HEK293T (cell line): ENCODE data around the gene SLC25A13.

Source experiments
- CTCF ChIA-PET: fragments of 350-600 bp; formaldehyde crosslinking; extraction: SDS; loops from one replicate; lab custom pipeline; 2021; ENCODE audit warnings: antibody characterized with exemption, inconsistent platforms; lab: Yijun Ruan, JAX
- POLR2A ChIA-PET: fragments of 350-600 bp; formaldehyde crosslinking; extraction: SDS; loops from one replicate; lab custom pipeline; 2020; ENCODE audit warnings: antibody characterized with exemption, inconsistent platforms; lab: Yijun Ruan, JAX
- DNase-seq: peaks from one replicate; pipeline ENCODE4 v3.0.0; 2012; ENCODE audit warnings: mixed read lengths; ENCODE audit errors: extremely low spot score
- ARNT ChIP-seq: fragments of 450-650 bp; IDR thresholded peaks from 2 replicates; pipeline ENCODE4 v1.6.1; 2017; ENCODE audit warnings: mild to moderate bottlenecking
- BHLHE40 ChIP-seq: fragments of 450-650 bp; IDR thresholded peaks from 2 replicates; pipeline ENCODE4 v1.6.1; 2016; ENCODE audit warnings: mild to moderate bottlenecking, moderate library complexity, borderline replicate concordance
- CTBP1 ChIP-seq: fragments of 450-650 bp; IDR thresholded peaks from 2 replicates; pipeline ENCODE4 v1.6.1; 2016; ENCODE audit warnings: borderline replicate concordance
- ELF4 ChIP-seq: fragments of 450-650 bp; IDR thresholded peaks from 2 replicates; pipeline ENCODE4 v1.6.1; 2017; ENCODE audit warnings: antibody characterized with exemption
- FOXA1 ChIP-seq: fragments of 450-650 bp; IDR thresholded peaks from 2 replicates; pipeline ENCODE4 v1.6.1; 2016; ENCODE audit warnings: mild to moderate bottlenecking
- FOXK2 ChIP-seq: fragments of 450-650 bp; IDR thresholded peaks from 2 replicates; pipeline ENCODE4 v1.6.1; 2016; ENCODE audit warnings: mild to moderate bottlenecking
- FOXM1 ChIP-seq: fragments of 450-650 bp; IDR thresholded peaks from 2 replicates; pipeline ENCODE4 v1.6.1; 2017; ENCODE audit warnings: mild to moderate bottlenecking, borderline replicate concordance
- HDGF ChIP-seq: fragments of 450-650 bp; IDR thresholded peaks from 2 replicates; pipeline ENCODE4 v1.6.1; 2017; ENCODE audit warnings: antibody characterized with exemption, borderline replicate concordance
- L3MBTL2 ChIP-seq: fragments of 450-650 bp; conservative IDR thresholded peaks from 2 replicates; pipeline ENCODE4 v1.6.1; 2016; ENCODE audit warnings: mild to moderate bottlenecking
- LEF1 ChIP-seq: fragments of 450-650 bp; IDR thresholded peaks from 2 replicates; pipeline ENCODE4 v1.6.1; 2017; ENCODE audit warnings: mild to moderate bottlenecking, borderline replicate concordance
- NFRKB ChIP-seq: fragments of 450-650 bp; IDR thresholded peaks from 2 replicates; pipeline ENCODE4 v1.6.1; 2016; ENCODE audit warnings: mild to moderate bottlenecking, moderate library complexity
- SP1 ChIP-seq: fragments of 450-650 bp; IDR thresholded peaks from 2 replicates; pipeline ENCODE4 v1.6.1; 2017
- SUZ12 ChIP-seq: fragments of 450-650 bp; IDR thresholded peaks from 2 replicates; pipeline ENCODE4 v1.6.1; 2016; ENCODE audit warnings: mild to moderate bottlenecking
- TARDBP ChIP-seq: fragments of 450-650 bp; IDR thresholded peaks from 2 replicates; pipeline ENCODE4 v1.6.1; 2016
- ZNF384 ChIP-seq: fragments of 450-650 bp; IDR thresholded peaks from 2 replicates; pipeline ENCODE4 v1.6.1; 2016
- TF ChIP-seq, protein P1 (sequence below): fragments of 450-650 bp; IDR thresholded peaks from 2 replicates; pipeline ENCODE4 v1.6.1; 2016

Gene SLC25A13

DNA sequence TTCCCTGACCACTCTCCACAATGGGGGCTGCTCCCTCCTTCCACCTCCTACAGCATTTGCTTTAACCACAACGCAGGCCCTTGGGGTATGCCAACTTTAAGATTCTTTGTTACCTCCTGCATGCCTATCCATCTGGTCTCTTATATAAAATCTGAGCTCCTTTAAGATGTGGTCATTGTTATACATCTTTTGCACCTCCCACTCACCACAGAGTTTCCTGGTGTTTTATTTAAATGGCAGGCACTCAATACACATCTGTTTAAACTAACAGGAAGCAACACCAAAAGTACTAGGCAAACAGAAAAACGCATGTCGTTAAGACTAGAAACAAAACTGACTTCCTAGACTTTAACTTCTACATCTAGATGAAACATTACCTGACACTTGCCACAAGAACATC is 36.3 kb downstream of the SLC25A13 start:
- no peak for TF ChIP-seq ARNT
- no peak for TF ChIP-seq LEF1
- TF ChIP-seq SP1: no peak
- TF ChIP-seq FOXA1: no peak
- TF ChIP-seq BHLHE40: no peak
- TF ChIP-seq, protein P1, sequence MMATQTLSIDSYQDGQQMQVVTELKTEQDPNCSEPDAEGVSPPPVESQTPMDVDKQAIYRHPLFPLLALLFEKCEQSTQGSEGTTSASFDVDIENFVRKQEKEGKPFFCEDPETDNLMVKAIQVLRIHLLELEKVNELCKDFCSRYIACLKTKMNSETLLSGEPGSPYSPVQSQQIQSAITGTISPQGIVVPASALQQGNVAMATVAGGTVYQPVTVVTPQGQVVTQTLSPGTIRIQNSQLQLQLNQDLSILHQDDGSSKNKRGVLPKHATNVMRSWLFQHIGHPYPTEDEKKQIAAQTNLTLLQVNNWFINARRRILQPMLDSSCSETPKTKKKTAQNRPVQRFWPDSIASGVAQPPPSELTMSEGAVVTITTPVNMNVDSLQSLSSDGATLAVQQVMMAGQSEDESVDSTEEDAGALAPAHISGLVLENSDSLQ: no peak
- TF ChIP-seq L3MBTL2: no peak
- CTCF ChIA-PET: no interaction called here
- DNase-seq: no peak
- POLR2A ChIA-PET: no interaction called here

DNA sequence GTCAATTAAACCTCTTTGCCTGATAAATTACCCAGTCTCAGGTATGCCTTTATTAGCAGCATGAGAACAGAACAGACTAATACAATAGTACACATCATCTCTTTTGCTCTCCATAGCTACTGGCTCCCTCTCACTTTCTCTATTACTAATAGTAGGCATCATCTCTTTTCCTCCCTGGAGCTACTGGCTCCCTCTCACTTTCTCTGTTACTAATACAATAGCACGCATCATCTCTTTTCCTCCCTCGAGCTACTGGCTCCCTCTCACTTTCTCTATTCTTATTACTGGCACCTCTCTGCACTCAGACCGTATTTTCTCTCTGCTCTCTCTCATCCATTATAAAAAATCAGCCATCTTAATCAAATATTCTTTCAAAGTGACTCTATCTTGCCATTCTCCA is 37.1 kb downstream of the SLC25A13 start:
- CTCF ChIA-PET: no interaction called here
- POLR2A ChIA-PET: no interaction called here
- TF ChIP-seq HDGF (no peak), ARNT (no peak), TARDBP (no peak), BHLHE40 (no peak), FOXM1 (no peak), ZNF384 (no peak), FOXK2 (no peak), FOXA1 (no peak), ELF4 (no peak), L3MBTL2 (no peak), LEF1 (no peak), SUZ12 (no peak), CTBP1 (no peak)
- TF ChIP-seq, protein P1: no peak
- no peak for DNase-seq

DNA sequence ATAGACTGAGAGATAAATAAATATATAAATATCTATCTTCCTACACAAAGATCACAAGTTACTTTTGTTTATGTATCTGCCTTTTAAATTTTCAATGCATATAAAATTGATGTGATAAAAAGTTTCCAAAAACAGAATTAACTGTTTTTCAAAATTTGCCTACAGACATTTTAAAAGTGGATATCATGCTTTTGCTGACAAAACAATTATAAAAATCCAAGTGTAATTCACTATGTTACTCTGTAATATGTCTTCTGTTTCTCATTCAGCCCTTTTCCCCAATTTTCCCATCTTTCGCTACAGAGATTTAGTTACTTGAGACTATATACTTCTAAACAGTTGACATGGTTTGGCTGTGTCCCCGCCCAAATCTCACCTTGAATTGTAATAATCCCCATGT is 37.7 kb downstream of the SLC25A13 start:
- no peak for TF ChIP-seq CTBP1
- no peak for TF ChIP-seq SUZ12
- TF ChIP-seq L3MBTL2: no peak
- TF ChIP-seq FOXK2: no peak
- TF ChIP-seq BHLHE40: no peak
- no peak for TF ChIP-seq HDGF
- TF ChIP-seq ELF4: no peak
- POLR2A ChIA-PET: no interaction called here
- CTCF ChIA-PET: no interaction called here
- DNase-seq: no peak

DNA sequence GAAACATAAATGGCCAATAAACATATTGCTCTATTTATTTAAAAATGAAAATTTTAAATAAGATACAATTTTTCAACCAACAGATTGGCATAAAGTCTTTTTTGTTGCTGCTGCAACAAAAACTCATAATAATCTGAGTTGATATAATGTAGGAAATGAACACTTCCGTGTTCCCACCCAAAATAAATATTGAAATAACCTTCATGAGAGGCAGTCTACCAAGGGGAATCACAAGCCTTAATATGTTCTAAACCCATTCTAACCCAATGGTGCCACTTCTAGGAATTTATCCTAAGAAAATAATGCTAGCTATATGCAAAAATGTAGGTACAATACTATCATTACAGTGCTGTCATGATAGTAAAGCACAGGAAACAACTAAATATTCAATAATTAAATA is 39.1 kb downstream of the SLC25A13 start:
- CTCF ChIA-PET: no interaction called here
- TF ChIP-seq L3MBTL2: no peak
- no peak for TF ChIP-seq SP1
- TF ChIP-seq LEF1: no peak
- TF ChIP-seq ZNF384: no peak
- TF ChIP-seq NFRKB: no peak
- TF ChIP-seq TARDBP: no peak
- TF ChIP-seq HDGF: no peak
- TF ChIP-seq, protein P1: no peak
- TF ChIP-seq BHLHE40: no peak
- TF ChIP-seq FOXK2: no peak
- TF ChIP-seq ELF4: no peak
- no peak for TF ChIP-seq SUZ12
- TF ChIP-seq FOXA1: no peak
- POLR2A ChIA-PET: no interaction called here
- no peak for DNase-seq

DNA sequence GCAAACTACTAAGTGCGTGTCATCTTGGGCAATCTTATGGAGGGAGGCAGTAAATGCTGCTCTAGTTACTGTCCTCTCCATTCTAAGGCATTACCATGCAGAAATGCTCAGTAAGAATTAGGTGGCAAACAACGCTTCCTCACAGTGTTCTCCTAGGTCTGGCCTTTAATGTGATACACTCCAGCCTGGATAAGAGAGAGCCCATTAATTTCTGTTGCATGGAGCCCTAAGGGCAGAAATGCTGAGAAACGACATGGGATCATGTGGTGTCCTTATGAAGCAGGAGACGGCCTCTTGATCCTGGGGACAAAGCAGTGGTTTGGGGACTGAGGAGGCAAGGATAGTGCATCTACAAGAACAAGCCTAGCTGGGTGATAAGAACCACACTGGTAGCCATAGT is 44.0 kb downstream of the SLC25A13 start:
- DNase-seq: no peak
- no peak for TF ChIP-seq ARNT
- no peak for TF ChIP-seq SUZ12
- no peak for TF ChIP-seq ELF4
- TF ChIP-seq SP1: no peak
- no peak for TF ChIP-seq ZNF384
- TF ChIP-seq CTBP1: no peak
- no peak for TF ChIP-seq LEF1
- TF ChIP-seq TARDBP: no peak
- no peak for TF ChIP-seq HDGF
- no peak for TF ChIP-seq FOXA1
- no peak for TF ChIP-seq FOXK2
- no peak for TF ChIP-seq NFRKB
- no peak for TF ChIP-seq BHLHE40
- TF ChIP-seq L3MBTL2: no peak
- no peak for TF ChIP-seq FOXM1
- TF ChIP-seq, protein P1: no peak
- ChIA-PET POLR2A (no interaction called here), CTCF (interaction anchor here (0.7 kb wide), 1 partner anchor 172 kb away, joined by 4 read pairs; no protein-coding TSS in a partner anchor)

DNA sequence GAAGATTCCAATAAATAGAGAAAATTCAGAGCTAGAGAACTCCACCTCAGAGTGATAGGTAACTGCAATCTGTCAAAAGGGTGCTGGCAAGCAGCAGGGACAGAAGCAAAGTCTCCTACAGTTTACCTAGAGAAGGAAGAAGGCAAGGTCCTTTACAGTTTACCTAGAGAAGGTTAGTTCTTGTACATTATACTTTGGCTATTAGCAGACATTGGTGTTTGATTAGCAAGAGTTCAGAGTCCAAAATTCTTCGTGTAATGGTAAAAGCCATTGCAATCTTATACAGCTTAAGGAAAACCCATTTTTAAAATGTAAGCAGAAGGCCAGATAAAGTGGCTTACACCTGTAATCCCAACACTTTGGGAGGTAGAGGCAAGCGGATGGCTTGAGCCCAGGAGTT is 45.9 kb downstream of the SLC25A13 start:
- POLR2A ChIA-PET: no interaction called here
- DNase-seq: no peak
- TF ChIP-seq FOXM1: no peak
- no peak for TF ChIP-seq L3MBTL2
- TF ChIP-seq NFRKB: no peak
- no peak for TF ChIP-seq ARNT
- TF ChIP-seq LEF1: no peak
- TF ChIP-seq, protein P1: no peak
- TF ChIP-seq TARDBP: no peak
- TF ChIP-seq ZNF384: no peak
- no peak for TF ChIP-seq CTBP1
- TF ChIP-seq SUZ12: no peak
- no peak for TF ChIP-seq FOXA1
- TF ChIP-seq HDGF: no peak
- TF ChIP-seq SP1: no peak
- CTCF ChIA-PET: interaction anchor here (0.6 kb wide), 1 partner anchor 1422 kb away, joined by 4 read pairs; no protein-coding TSS in a partner anchor
